Measurements from ENCODE around the gene GRAP2. TPM values are rescaled to one million over a fixed set of nuclear protein-coding genes. Genes with fewer than 3 reads are reported as not detected.

GRAP2 gene
- total and polyA plus RNA-seq, 2 of the 8 experiments (the other 6 are each of a cell fraction or from before 2014, with no cell fraction given): 0.08 TPM; not detected in 1

- no peak for TF ChIP-seq KDM4A (IDR thresholded peaks at IDR 0.05; ENCODE audit: low read depth, low read length, severe bottlenecking)
- no peak for TF ChIP-seq TAF1 (IDR thresholded peaks at IDR 0.05; ENCODE audit: low read depth, low read length)
- TF ChIP-seq SRF (IDR thresholded peaks at IDR 0.05; ENCODE audit: low read depth, low read length): no peak
- TF ChIP-seq BRCA1 (IDR thresholded peaks at IDR 0.05; ENCODE audit: low read depth, low read length): no peak
- TF ChIP-seq E2F6 (IDR thresholded peaks at IDR 0.05): no peak
- no peak for TF ChIP-seq CHD7 (IDR thresholded peaks at IDR 0.05; ENCODE audit: insufficient replicate concordance, low read length)
- TF ChIP-seq SP4 (IDR thresholded peaks at IDR 0.05; ENCODE audit: low read length): no peak
- no peak for TF ChIP-seq GABPA (IDR thresholded peaks at IDR 0.05; ENCODE audit: borderline replicate concordance, insufficient read depth, low read length)
- no peak for TF ChIP-seq FOSL1 (IDR thresholded peaks at IDR 0.05; ENCODE audit: insufficient read depth, low read depth, low read length)
Observed at GRCh38 chr22:39956932-39957664, 56.2 kb downstream of the GRAP2 start (continued).

All from H1 (cell line).